Measurements from ENCODE around the gene P2RY8. TPM values are rescaled to one million over a fixed set of nuclear protein-coding genes. Genes with fewer than 3 reads are reported as not detected.
A peak's percentile ranks its signal among the peaks of the same experiment; 100 is the strongest.

The P2RY8 gene
- total and polyA plus RNA-seq, 7 donors = 0.79 to 4.1 (median 1.5) TPM

DNA sequence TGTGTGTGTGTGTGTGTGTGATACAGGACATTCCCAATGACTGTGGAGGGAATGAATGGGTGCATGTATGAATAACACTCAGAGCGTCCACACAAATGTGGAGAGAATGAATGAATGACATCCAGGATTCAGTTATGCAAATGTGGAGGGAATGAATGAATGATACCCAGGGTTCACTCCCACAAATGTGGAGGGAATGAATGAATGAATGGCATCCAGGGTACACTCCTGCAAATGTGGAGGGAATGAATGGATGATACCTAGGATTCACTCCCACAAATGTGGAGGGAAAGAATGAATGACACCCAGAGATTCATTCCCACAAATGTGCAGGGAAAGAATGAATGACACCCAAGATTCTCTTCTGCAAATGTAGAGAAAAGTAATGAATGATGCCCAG is 48.2 kb downstream of the P2RY8 start:
- 89 to 93% (median 93%) methylated on average over 1 of the region's 1 CpG for WGBS, 3 donors
- TF ChIP-seq, protein P1, sequence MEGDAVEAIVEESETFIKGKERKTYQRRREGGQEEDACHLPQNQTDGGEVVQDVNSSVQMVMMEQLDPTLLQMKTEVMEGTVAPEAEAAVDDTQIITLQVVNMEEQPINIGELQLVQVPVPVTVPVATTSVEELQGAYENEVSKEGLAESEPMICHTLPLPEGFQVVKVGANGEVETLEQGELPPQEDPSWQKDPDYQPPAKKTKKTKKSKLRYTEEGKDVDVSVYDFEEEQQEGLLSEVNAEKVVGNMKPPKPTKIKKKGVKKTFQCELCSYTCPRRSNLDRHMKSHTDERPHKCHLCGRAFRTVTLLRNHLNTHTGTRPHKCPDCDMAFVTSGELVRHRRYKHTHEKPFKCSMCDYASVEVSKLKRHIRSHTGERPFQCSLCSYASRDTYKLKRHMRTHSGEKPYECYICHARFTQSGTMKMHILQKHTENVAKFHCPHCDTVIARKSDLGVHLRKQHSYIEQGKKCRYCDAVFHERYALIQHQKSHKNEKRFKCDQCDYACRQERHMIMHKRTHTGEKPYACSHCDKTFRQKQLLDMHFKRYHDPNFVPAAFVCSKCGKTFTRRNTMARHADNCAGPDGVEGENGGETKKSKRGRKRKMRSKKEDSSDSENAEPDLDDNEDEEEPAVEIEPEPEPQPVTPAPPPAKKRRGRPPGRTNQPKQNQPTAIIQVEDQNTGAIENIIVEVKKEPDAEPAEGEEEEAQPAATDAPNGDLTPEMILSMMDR (IDR thresholded peaks at IDR 0.05) = no peak
- Histone ChIP-seq H3K4me3 (no peak overlapping the region), H3K36me3 (ENCODE audit: insufficient read depth in 1 of 2, low read depth in 1 of 2) (no peaks in the 10 kb centered on the region), H3K27me3 (ENCODE audit: insufficient read depth in 3 of 3, low read length in 2 of 3) (no peaks in the 10 kb centered on the region), H3K9me3 (no peaks in the 10 kb centered on the region), H3K4me1 (no peaks in the 10 kb centered on the region), H3K27ac (no peak overlapping the region)
- DNase-seq = no peak
- intact Hi-C loops (cut with DNase I) = no loop called here
- ATAC-seq = no peak

DNA sequence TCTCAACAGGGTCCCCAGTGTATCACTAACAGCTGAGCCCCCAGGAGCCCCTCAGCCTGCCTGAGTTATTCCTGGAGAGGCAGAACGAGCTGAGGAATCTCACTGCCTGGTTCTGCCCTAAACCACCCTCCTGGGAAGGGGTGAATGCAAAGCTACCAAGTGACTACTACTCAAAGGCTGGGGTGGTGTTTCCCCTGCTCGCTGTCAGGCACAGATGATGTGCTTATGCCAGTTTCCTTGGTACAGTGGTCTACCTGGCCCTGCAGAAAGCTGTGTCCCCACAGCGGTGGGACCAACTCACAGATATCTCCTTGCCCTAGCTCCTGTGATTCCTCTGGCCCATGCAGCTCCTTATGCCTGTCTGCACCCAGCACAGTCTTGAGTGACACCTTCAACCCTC is 48.8 kb downstream of the P2RY8 start:
- TF ChIP-seq, protein P1 (IDR thresholded peaks at IDR 0.05) = no peak
- no peaks in the 10 kb centered on the region for H3K4me1 ChIP-seq
- H3K9me3 ChIP-seq = no peaks in the 10 kb centered on the region
- intact Hi-C loops (cut with DNase I) = no loop called here
- H3K27me3 ChIP-seq (ENCODE audit: insufficient read depth in 3 of 3, low read length in 2 of 3) = no peaks in the 10 kb centered on the region
- 76 to 85% (median 79%) methylated on average over 3 of the region's 3 CpGs for WGBS, 3 donors
- no peaks in the 10 kb centered on the region for H3K36me3 ChIP-seq (ENCODE audit: insufficient read depth in 1 of 2, low read depth in 1 of 2)
- ATAC-seq = no peak
- no peak overlapping the region for H3K27ac ChIP-seq
- DNase-seq = no peak
- H3K4me3 ChIP-seq = no peak overlapping the region

DNA sequence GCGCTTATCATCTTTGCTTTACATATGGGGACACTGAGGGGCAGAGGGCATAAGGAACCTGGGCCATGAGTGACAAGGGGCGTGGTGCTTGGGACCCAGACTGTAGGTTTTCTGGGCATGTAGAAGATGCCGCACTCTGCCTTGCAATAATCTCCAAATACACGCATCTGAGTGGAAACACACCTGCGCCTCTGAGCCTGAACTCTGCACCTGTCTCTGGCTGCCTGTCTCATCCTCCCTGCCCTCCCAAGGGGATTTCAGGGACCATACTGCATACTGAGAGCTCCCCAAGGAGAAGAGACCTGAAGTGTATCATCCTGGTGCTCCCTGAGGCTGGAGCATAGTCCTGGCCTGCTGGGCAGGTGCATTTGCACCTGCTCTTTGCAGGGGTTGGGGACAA is 49.6 kb downstream of the P2RY8 start:
- 67 to 78% (median 73%) methylated on average over 5 of the region's 5 CpGs for WGBS, 3 donors

DNA sequence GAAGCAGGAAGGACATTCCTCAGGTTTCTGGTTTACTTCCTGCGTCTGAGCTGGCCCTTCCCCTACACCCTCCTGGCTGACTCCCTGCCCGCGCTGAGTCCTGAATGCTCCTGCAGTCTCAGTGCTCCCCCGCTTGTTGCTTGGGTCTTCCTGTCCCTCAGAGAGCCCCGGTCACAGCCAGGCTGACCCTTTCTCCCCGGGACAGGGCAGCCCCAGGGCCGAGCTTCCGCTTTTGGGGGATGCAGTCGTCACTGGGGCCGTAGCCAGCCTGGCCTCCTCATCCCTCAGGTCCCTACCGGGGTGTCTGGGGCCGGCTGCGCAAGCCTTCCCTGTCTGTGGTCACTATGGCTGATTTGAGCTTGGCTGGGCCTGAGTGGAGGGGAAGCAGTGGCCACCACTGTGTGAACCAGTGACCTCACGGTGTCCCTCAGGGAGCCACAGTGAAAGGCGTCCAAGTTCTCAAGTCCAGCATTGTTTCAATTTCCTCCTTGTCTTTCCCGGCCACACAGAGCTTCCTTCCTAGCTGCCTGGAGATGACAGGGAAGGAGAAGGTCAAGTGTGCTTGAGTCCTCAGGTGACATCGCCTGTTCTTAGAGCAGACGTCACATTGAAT is 50.1 kb downstream of the P2RY8 start:
- ATAC-seq (peak; percentile 27 to 71 (median 61)), DNase-seq (peak; percentile 28 to 69)
- TF ChIP-seq, protein P1 (IDR thresholded peaks at IDR 0.05) = no peak
- H3K27ac ChIP-seq = peak overlapping the region; percentile 55
- H3K27me3 ChIP-seq (ENCODE audit: insufficient read depth in 3 of 3, low read length in 2 of 3) = no peaks in the 10 kb centered on the region
- intact Hi-C loops (cut with DNase I) = no loop called here
- no peak overlapping the region for H3K4me3 ChIP-seq
- H3K4me1 ChIP-seq = no peaks in the 10 kb centered on the region
- 51 to 63% (median 54%) methylated on average over 18 of the region's 18 CpGs for WGBS, 3 donors
- H3K36me3 ChIP-seq (ENCODE audit: insufficient read depth in 1 of 2, low read depth in 1 of 2) = no peaks in the 10 kb centered on the region
- no peaks in the 10 kb centered on the region for H3K9me3 ChIP-seq

More for the DNA sequence above, 49.6 kb downstream of the P2RY8 start:
- H3K27me3 ChIP-seq (ENCODE audit: insufficient read depth in 3 of 3, low read length in 2 of 3) = no peaks in the 10 kb centered on the region
- peak overlapping the region; percentile 9 for H3K27ac ChIP-seq
- no peaks in the 10 kb centered on the region for H3K36me3 ChIP-seq (ENCODE audit: insufficient read depth in 1 of 2, low read depth in 1 of 2)
- TF ChIP-seq, protein P1 (IDR thresholded peaks at IDR 0.05) = no peak
- H3K4me3 ChIP-seq = no peak overlapping the region
- DNase-seq = no peak
- no peaks in the 10 kb centered on the region for H3K4me1 ChIP-seq
- intact Hi-C loops (cut with DNase I) = no loop called here
- H3K9me3 ChIP-seq = no peaks in the 10 kb centered on the region
- no peak for ATAC-seq

DNA sequence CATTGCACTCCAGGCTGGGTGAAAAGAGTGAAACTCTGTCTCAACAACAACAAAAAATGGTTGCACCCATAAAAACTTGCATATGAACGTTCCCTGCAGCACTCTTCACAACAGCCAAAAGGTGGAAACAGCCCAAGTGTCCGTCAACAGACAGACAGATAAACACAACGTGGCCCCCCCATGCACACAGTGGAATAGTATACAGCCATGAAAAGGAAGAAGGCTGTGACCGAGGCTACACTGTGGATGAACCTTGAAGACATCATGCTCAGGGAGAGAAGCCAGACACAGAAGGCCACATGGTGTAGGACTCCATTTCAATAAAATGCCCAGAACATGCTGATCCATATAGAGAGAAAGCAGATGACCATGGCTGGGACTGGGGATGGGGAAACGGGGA is 50.8 kb downstream of the P2RY8 start:
- WGBS, 3 donors = 71 to 76% (median 74%) methylated on average over 5 of the region's 5 CpGs
- no peak for DNase-seq
- Histone ChIP-seq H3K27ac (peak overlapping the region; percentile 41), H3K9me3 (no peaks in the 10 kb centered on the region), H3K4me3 (no peak overlapping the region), H3K4me1 (no peaks in the 10 kb centered on the region), H3K36me3 (ENCODE audit: insufficient read depth in 1 of 2, low read depth in 1 of 2) (no peaks in the 10 kb centered on the region), H3K27me3 (ENCODE audit: insufficient read depth in 3 of 3, low read length in 2 of 3) (no peaks in the 10 kb centered on the region)
- no peak for ATAC-seq
- TF ChIP-seq, protein P1 (IDR thresholded peaks at IDR 0.05) = no peak
- intact Hi-C loops (cut with DNase I) = no loop called here
